H9 (cell line): ENCODE results near the gene SUGT1. TPM values are rescaled to one million over a fixed set of nuclear protein-coding genes. Genes with fewer than 3 reads are reported as not detected.
"Not testable (repeated sequence)": the region's sequence is repeated elsewhere in the genome, so short reads cannot be mapped to it uniquely, and the experiment has no call there.

ENCODE experiments used
- DNase-seq: peaks from one replicate; pipeline ENCODE4 v3.0.0-alpha.2; 2017
- H2AFZ ChIP-seq: one replicate; pipeline ENCODE4 v1.6.1; 2013; ENCODE audit warnings: mild to moderate bottlenecking, low read length, control low read depth, moderate library complexity
- H2AK5ac ChIP-seq: 2 replicates; pipeline ENCODE4 v1.6.1; 2013; ENCODE audit warnings: low read length, control low read depth, mixed read lengths; ENCODE audit not compliant: insufficient read length
- H2BK120ac ChIP-seq: one replicate; pipeline ENCODE4 v1.6.1; 2013; ENCODE audit warnings: low read depth, mild to moderate bottlenecking, low read length, control low read depth, inconsistent platforms; ENCODE audit not compliant: poor library complexity, severe bottlenecking
- H2BK12ac ChIP-seq: 2 replicates; pipeline ENCODE4 v1.6.1; 2013; ENCODE audit warnings: low read length, control low read depth, mixed read lengths, low read depth; ENCODE audit not compliant: insufficient read length
- H2BK15ac ChIP-seq: 2 replicates; pipeline ENCODE4 v1.6.1; 2013; ENCODE audit warnings: low read depth, low read length, control low read depth
- H2BK20ac ChIP-seq: one replicate; pipeline ENCODE4 v1.6.1; 2013; ENCODE audit warnings: low read depth, mild to moderate bottlenecking, low read length, control low read depth, inconsistent platforms; ENCODE audit not compliant: poor library complexity, severe bottlenecking
- H2BK5ac ChIP-seq: 2 replicates; pipeline ENCODE4 v1.6.1; 2013; ENCODE audit warnings: low read length, control low read depth, mixed read lengths; ENCODE audit not compliant: insufficient read length
- H3K14ac ChIP-seq: 2 replicates; pipeline ENCODE4 v1.6.1; 2013; ENCODE audit warnings: low read length, control low read depth; ENCODE audit not compliant: insufficient read depth
- H3K18ac ChIP-seq: 2 replicates; pipeline ENCODE4 v1.6.1; 2013; ENCODE audit warnings: low read depth, mild to moderate bottlenecking, mixed read lengths, low read length, control low read depth; ENCODE audit not compliant: insufficient read length
- H3K23ac ChIP-seq: 2 replicates; pipeline ENCODE4 v1.6.1; 2013; ENCODE audit warnings: low read length, control low read depth, mixed read lengths, low read depth; ENCODE audit not compliant: insufficient read length
- H3K23me2 ChIP-seq: 2 replicates; pipeline ENCODE4 v1.6.1; 2013; ENCODE audit warnings: low read depth, mild to moderate bottlenecking, mixed read lengths, low read length, control low read depth; ENCODE audit not compliant: insufficient read length, poor library complexity, severe bottlenecking
- H3K27ac ChIP-seq: 2 replicates; pipeline ENCODE4 v1.5.1; 2013; ENCODE audit warnings: low read length, control low read depth, mixed read lengths, low read depth; ENCODE audit not compliant: insufficient read length
- H3K27me3 ChIP-seq: 2 replicates; pipeline ENCODE4 v1.6.1; 2013; ENCODE audit warnings: low read length, control low read depth, inconsistent platforms; ENCODE audit not compliant: insufficient read depth
- H3K4ac ChIP-seq: 2 replicates; pipeline ENCODE4 v1.6.1; 2013; ENCODE audit warnings: low read depth, mild to moderate bottlenecking, control low read depth, inconsistent platforms, low read length, moderate library complexity
- H3K4me1 ChIP-seq: 2 replicates; pipeline ENCODE4 v1.6.1; 2013; ENCODE audit warnings: low read length, control low read depth, inconsistent platforms; ENCODE audit not compliant: insufficient read depth
- H3K4me2 ChIP-seq: 2 replicates; pipeline ENCODE4 v1.6.1; 2013; ENCODE audit warnings: low read length, control low read depth, mixed read lengths; ENCODE audit not compliant: insufficient read length, insufficient read depth
- H3K56ac ChIP-seq: 2 replicates; pipeline ENCODE4 v1.6.1; 2013; ENCODE audit warnings: low read depth, mild to moderate bottlenecking, mixed read lengths, low read length, control low read depth; ENCODE audit not compliant: insufficient read length
- H3K79me1 ChIP-seq: 2 replicates; pipeline ENCODE4 v1.6.1; 2013; ENCODE audit warnings: low read depth, mild to moderate bottlenecking, moderate library complexity, low read length, control low read depth, inconsistent platforms; ENCODE audit not compliant: insufficient read depth, poor library complexity, severe bottlenecking
- H3K79me2 ChIP-seq: 2 replicates; pipeline ENCODE4 v1.6.1; 2013; ENCODE audit warnings: low read length, control low read depth, inconsistent platforms; ENCODE audit not compliant: insufficient read depth
- H3K9ac ChIP-seq: 2 replicates; pipeline ENCODE4 v1.6.1; 2013; ENCODE audit warnings: low read length, control low read depth, mixed read lengths; ENCODE audit not compliant: insufficient read length; ENCODE audit errors: extremely low read depth
- H3K9me3 ChIP-seq: one replicate; pipeline ENCODE4 v1.6.1; 2013; ENCODE audit warnings: low read depth, low read length, inconsistent platforms; ENCODE audit not compliant: control insufficient read depth
- H3T11ph ChIP-seq: one replicate; pipeline ENCODE4 v1.6.1; 2013; ENCODE audit warnings: mild to moderate bottlenecking, low read length, control low read depth, inconsistent platforms
- H4K20me1 ChIP-seq: one replicate; pipeline ENCODE4 v1.6.1; 2013; ENCODE audit not compliant: control insufficient read depth, insufficient read length, insufficient read depth
- H4K5ac ChIP-seq: 2 replicates; pipeline ENCODE4 v1.6.1; 2013; ENCODE audit warnings: low read depth, mild to moderate bottlenecking, mixed read lengths, low read length, control low read depth; ENCODE audit not compliant: insufficient read length
- H4K8ac ChIP-seq: replicated peaks from 2 replicates; pipeline ENCODE4 v1.6.1; 2013; ENCODE audit warnings: low read length, control low read depth, mixed read lengths, low read depth; ENCODE audit not compliant: insufficient read length
- H4K91ac ChIP-seq: 2 replicates; pipeline ENCODE4 v1.6.1; 2013; ENCODE audit warnings: low read depth, mild to moderate bottlenecking, moderate library complexity, mixed read lengths, low read length, control low read depth; ENCODE audit not compliant: insufficient read length
- H3K27ac Mint-ChIP-seq, 3 experiments: 2 replicates in 2 of 3; 3 replicates in 1 of 3; pipeline ENCODE4 v1.8.0; 2020 to 2021; ENCODE audit warnings: mixed read lengths in 3 of 3, mild to moderate bottlenecking in 1 of 3, moderate library complexity in 1 of 3
- H3K27me3 Mint-ChIP-seq: 2 replicates; pipeline ENCODE4 v1.8.0; 2021; ENCODE audit warnings: low read depth, mild to moderate bottlenecking, moderate library complexity, mixed read lengths
- H3K36me3 Mint-ChIP-seq, 3 experiments: 2 replicates in 2 of 3; 3 replicates in 1 of 3; pipeline ENCODE4 v1.8.0; 2020 to 2021; ENCODE audit warnings: low read depth in 3 of 3, mixed read lengths in 3 of 3; ENCODE audit not compliant: insufficient read depth in 1 of 3
- H3K4me1 Mint-ChIP-seq, 2 experiments: 2 replicates each; pipeline ENCODE4 v1.8.0; 2020; ENCODE audit warnings: mixed read lengths in 2 of 2
- H3K4me3 Mint-ChIP-seq, 2 experiments: 2 replicates in 1 of 2; 3 replicates in 1 of 2; pipeline ENCODE4 v1.8.0; 2020 to 2021; ENCODE audit warnings: mild to moderate bottlenecking in 2 of 2, mixed read lengths in 2 of 2, moderate library complexity in 1 of 2
- H3K9me3 Mint-ChIP-seq, 2 experiments: 2 replicates in 1 of 2; 3 replicates in 1 of 2; pipeline ENCODE4 v1.8.0; 2020; ENCODE audit warnings: mild to moderate bottlenecking in 2 of 2, mixed read lengths in 2 of 2, moderate library complexity in 1 of 2
- WGBS: extraction: QIAGEN DNeasy Blood & Tissue Kit; methylation state at CpG from one replicate; pipeline ENCODE4 v1.1.7; 2013; ENCODE audit warnings: missing lambda C conversion rate, low lambda C conversion rate, mixed read lengths; ENCODE audit not compliant: insufficient read length; ENCODE audit errors: extremely low coverage; 5-methylcytosine and 5-hydroxymethylcytosine counted together
- total RNA-seq: library from RNA; stranded (reverse); gene quantifications from 2 replicates; pipeline ENCODE4 v1.2.1, GENCODE V29; 2021
- TF ChIP-seq, protein P1 (sequence below): fragments of 200-600 bp; sonication (generic); conservative IDR thresholded peaks from 3 replicates; pipeline ENCODE4 v1.8.0; 2021; ENCODE audit warnings: antibody characterized with exemption, mild to moderate bottlenecking

The SUGT1 gene
- total RNA-seq, 1 experiment from 2014 or later: 99.6 TPM

DNA sequence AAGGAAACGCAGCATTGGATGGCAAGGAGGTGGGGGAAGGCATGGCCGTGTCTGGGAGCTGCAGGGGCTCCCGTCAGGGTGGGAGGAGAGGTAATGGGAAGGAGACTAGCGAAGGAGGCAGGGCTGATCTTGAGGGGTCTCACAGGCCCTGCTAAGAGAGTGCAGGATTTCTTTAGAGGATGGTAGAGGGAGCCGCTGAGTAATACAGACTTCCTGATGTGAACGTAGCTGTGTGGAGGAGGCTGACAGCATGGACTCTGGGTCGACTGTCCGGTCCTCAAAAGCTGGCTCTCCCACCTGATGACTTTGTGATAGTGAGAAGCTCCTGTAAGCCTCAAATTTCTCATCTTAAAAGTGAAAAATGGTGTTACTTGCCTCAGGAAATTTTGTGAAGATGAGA is 44.5 kb upstream of the SUGT1 start:
- not testable (repeated sequence) for H3K27me3 Mint-ChIP-seq
- WGBS: no CpG with 5 or more reads among the region's 8 CpGs
- TF ChIP-seq, protein P1, sequence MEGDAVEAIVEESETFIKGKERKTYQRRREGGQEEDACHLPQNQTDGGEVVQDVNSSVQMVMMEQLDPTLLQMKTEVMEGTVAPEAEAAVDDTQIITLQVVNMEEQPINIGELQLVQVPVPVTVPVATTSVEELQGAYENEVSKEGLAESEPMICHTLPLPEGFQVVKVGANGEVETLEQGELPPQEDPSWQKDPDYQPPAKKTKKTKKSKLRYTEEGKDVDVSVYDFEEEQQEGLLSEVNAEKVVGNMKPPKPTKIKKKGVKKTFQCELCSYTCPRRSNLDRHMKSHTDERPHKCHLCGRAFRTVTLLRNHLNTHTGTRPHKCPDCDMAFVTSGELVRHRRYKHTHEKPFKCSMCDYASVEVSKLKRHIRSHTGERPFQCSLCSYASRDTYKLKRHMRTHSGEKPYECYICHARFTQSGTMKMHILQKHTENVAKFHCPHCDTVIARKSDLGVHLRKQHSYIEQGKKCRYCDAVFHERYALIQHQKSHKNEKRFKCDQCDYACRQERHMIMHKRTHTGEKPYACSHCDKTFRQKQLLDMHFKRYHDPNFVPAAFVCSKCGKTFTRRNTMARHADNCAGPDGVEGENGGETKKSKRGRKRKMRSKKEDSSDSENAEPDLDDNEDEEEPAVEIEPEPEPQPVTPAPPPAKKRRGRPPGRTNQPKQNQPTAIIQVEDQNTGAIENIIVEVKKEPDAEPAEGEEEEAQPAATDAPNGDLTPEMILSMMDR: peak; percentile 32; the same call in 2 of the 3 replicates

More for the DNA sequence above, 44.5 kb upstream of the SUGT1 start:
- not testable (repeated sequence) for H3K9me3 Mint-ChIP-seq, H3K4me1 ChIP-seq, H3K56ac ChIP-seq, H3K9ac ChIP-seq, DNase-seq, H3K79me2 ChIP-seq, H4K20me1 ChIP-seq, H2AFZ ChIP-seq, H4K91ac ChIP-seq, H2BK120ac ChIP-seq, H2BK5ac ChIP-seq, H3K4me3 Mint-ChIP-seq, H3T11ph ChIP-seq, H3K18ac ChIP-seq, H2BK12ac ChIP-seq, H3K36me3 Mint-ChIP-seq, H3K23ac ChIP-seq, H3K4me2 ChIP-seq, H3K4ac ChIP-seq, H3K23me2 ChIP-seq, H2BK20ac ChIP-seq, H4K8ac ChIP-seq, H3K9me3 ChIP-seq, H4K5ac ChIP-seq, H3K27me3 ChIP-seq, H3K79me1 ChIP-seq, H3K27ac ChIP-seq, H2BK15ac ChIP-seq, H3K14ac ChIP-seq, H2AK5ac ChIP-seq
- peaks cover 11 to 16% of the 10 kb centered on the region in 2 experiments for H3K4me1 Mint-ChIP-seq
- H3K27ac Mint-ChIP-seq: peak overlapping the region in 2 of 3 experiments; percentile 17 to 63; a peak in 3 of 7 replicates
